ENCODE data around the gene SART3.
A peak's percentile ranks its signal among the peaks of the same experiment; 100 is the strongest.
"Not testable (repeated sequence)": the region's sequence is repeated elsewhere in the genome, so short reads cannot be mapped to it uniquely, and the experiment has no call there.

Gene SART3

DNA sequence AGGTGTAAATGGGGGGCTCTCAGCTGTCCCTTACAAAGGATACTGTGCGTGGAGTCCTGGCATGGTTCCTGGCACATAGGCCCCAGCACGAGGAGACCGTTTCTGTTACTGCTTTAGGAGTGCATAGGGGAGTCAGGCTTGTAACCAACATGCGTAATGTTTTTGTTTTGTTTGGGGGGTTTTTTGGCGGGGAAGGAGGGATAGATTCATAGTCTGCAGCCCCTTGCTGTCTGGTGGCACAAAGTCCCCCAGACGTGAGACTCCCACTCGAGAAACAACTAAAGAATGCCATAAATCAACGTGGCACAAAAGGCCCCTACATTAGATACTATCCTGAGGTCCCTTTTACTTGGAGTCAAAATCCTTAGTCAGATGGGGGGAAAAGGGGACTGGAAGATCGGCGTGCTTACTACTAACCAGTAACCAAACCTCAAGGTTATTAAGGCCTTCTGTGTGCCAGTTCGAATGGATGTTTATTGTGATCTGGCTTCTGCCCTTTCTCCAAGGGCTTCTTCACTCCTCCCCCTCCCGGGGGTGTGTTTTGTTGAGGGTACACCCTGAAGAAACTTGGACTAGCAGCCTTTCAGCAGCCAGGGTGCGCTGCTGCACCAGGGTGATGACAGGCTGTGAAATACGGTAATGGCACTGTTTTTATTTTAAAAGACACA, 2.3 kb upstream of the SART3 start:
- peak; percentile 44 for DNase-seq

DNA sequence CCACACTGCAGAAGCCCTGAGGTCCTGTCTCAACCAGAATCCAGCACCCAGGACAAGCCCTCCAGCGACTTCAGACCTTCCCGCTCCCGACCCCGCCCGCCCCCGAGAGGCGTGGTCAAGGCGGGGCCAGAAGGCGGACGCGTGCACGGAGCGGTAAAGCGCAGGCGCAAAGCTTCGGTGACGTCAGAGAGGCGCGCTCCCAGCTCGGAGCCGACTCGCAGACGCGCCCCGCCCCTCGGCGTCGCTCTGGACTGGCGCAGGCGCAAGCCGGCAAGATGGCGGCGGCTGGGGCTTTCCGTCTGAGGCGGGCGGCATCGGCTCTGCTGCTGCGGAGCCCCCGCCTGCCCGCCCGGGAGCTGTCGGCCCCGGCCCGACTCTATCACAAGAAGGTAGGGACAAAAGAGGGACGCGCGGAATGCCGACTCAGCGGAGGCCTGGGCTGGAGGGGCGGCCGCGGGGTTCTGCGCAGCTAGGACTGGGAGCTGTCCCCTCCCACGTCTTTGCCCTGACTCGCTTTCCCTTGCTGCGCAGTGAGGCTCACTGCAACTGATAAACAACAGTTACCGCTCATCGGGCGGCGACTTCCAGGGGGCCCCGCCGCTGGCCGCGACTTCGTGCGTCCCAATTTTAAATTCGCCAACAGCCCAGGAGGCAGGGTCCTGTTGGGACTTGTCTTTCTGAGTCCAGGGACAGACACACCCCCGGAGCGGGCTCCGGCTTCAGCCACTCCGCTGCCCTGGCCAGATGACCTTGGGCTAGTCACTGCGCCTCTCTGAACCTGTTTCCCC, 1.6 kb upstream of the SART3 start, which contains the start of gene ISCU:
Gene ISCU (plus strand): TSS at position 249 of the 788 bp plus-strand sequence. CDS start 27 bp downstream, at position 276.
- peak; percentile 91 for DNase-seq

DNA sequence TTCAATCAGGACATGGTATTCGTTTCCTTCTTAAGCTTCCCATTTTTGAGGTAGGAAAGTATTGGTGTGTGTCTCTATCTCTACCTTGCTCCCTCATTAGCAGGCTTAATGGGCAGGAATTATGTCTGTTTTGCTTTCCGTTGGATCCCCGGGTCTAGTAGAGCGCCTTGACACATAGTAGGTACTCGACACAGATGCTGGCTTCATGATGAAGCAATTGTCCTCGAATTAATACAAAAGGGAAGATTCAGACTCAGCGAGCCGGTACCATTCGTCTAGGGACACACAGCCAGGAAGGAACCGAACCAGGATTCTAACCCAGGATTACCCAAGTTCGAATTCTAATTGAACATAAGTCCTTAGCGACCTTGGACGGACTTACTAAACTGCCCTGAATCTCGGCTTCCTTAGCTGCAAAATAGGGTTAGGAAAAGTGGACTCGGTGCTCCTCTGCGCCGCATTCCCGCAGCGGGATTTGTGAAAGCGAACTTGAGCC, 927 bp upstream of the SART3 start:
- no peak for DNase-seq

DNA sequence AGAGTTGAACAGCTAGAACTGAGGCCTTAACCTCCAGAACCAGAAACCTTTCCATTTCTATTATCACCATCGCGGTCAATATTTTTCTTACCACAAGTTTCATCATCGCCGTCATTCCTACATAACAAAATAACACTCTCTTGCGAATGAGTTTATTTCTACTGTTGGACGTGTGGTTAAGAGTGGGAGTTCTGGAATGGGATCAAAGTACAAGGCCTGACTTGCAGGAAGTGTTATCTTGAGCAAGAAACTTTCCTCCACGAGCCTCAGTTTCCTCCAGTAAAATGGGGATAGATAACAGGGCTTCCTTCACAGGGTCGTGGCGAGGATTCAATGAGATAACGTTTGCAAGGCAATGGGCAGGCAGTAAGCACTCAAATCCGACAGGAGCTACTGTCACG, 652 bp downstream of the SART3 start:
- DNase-seq = no peak

DNA sequence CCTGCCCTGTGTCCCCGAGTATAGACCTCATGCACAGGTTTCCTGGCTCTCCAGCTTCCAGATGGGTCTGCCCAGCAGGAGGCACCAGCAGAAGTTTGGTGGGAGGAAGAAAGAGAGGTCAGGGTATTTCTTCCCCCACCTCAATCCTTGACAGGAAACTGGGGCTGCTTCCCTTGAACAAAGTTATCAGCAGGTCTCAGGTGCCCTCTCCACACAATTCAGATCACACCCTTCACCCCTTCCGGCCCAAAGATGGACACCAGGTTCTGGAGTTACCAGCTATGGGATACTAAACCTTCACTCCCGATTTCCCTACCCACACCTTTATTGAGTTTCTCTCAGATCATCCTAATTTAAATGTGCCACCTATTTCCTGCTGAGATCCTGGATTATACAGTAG, 1.2 kb downstream of the SART3 start:
- no peak for DNase-seq

DNA sequence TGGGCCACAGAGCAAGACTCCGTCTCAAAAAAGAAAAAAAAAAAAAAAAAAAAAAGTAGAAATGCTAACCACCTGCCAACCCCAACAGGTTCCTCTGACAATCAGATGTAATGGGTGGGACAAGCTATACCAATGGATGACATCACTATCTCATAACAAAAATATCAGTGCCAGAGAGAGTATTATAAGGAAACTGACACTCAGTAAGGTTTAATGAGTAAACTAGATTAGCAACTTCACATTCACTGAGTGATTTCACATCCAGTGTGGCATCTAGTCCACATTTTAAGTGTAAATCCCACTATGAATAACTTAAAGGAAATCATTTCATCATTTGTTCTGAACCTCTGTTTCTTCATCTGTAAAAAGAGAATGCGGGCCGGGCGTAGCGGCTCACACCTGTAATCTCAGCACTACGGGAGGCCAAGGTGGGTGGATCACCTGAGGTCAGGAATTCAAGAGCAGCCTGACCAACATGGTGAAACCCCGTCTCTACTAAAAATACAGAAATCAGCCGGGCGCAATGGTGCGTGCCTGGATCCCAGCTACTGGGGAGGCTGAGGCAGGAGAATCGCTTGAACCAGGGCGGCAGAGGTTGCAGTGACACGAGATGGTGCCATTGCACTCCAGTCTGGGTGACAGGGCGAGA, 1.8 kb downstream of the SART3 start:
- DNase-seq = no peak

DNA sequence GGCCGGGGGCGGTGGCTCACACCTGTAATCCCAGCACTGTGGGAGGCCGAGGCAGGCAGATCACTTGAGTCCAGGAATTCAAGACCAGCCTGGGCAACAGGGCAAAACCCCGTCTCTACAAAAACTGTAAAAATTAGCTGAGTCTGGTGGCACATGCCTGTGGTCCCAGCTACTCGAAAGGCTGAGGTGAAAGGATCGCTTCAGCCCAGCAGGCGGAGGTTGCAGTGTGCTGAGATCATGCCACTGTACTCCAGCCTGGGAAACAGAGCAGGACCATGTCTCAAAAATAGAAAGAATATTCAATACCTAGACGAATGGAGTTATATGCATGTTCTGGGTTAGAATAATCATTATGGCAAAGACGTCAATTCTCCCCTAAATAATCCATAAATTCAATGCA, 5.6 kb downstream of the SART3 start:
- not testable (repeated sequence) for DNase-seq

DNA sequence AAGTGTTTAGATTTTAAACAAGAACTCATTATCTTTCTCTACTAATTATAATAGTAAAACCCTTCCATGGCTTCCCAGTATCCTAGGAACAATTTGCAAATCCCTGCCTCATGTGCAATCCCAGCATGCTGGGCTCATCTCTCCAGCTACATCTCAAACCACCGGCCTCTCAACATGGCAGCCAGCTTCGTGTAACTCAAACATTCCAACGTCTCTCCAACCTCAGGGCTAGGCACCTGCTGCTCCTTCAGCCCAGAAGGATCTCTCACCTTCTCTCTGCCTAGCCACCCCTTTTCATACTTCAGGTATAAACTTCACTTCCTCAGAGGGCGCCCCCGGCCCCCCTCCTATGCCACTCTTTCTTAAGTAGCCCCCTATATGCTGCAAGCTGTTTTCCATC, 7.2 kb downstream of the SART3 start:
- DNase-seq = no peak

DNA sequence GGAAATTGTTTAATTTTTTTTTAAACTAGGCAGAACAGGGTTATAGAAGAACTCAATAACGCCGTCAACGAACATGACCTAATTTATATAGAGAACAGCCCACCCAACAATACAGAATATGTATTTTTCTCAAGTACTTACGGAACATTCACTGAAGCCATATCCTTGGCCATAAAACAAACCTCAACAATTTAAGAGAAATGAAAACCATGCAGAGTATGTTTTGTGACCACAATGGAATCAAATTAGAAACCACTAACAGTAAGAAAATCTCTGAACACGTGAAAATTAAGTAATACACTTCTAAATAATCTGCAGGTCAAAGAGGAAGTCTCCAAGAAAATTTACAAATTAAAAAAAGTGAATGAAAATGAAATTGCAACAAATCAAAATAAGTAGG, 9.4 kb downstream of the SART3 start:
- DNase-seq = no peak

DNA sequence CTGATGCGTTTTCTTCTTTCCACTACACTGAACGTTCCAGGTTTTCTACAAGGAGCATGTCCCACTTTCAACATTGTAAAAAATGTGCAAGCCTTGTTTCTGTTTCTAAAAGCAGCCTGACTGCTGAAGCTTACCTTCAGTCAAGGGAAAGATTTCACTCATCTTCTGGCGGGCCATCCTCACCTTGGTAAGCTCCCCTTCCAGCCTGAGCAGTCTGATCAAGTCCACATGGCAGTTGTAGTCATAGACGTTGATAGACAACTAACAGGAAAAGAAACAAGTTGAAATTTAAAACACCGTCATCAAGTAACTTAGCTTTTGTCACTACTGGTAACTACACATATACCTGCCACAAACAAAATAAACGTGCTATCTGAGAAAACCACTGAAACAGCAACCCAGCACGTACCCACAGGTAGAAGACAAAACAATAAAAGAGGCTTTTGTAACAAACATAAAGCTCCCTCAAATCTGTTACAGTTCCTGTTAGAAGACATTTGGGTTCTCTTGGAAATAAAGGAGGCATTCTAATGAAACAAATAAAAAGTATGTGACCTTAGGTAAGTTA, 11.9 kb downstream of the SART3 start:
- DNase-seq = no peak

DNA sequence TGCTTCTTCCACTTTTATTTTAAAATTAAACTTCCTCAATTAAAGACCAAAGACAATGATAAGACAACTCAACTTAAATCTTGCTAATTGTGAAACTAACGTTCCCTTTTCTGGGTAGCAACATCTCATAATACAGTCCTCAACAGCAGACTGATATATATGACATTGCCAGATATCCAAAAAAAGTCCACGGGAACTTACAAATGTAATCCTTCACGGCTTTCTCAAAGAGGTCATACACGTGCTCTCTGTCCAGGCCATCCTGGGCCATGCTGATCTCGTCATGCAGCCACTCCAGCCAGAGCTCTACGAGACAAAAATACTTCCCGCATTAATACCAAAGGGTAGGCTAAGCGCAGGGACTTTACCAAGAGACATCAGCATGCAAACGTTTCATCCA, 13.3 kb downstream of the SART3 start:
- no peak for DNase-seq

DNA sequence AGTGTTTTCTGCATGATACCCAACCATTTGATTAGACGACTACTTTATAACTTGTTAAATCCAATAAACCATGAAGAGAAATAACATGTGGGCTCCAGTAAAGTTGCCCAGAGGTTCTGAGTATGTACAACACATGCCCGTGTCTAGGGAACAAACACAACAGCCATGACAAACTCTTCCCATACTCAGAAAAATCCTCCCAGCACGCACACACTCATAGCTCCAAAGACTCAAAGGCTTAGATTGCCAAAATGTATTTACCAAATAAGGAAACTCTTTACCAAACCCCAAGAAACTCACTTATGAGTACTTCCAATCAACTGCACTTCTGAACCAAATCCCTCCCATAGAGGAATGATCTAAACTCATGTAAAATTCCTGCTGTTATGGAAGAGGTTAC, 17.3 kb downstream of the SART3 start:
- DNase-seq = no peak

DNA sequence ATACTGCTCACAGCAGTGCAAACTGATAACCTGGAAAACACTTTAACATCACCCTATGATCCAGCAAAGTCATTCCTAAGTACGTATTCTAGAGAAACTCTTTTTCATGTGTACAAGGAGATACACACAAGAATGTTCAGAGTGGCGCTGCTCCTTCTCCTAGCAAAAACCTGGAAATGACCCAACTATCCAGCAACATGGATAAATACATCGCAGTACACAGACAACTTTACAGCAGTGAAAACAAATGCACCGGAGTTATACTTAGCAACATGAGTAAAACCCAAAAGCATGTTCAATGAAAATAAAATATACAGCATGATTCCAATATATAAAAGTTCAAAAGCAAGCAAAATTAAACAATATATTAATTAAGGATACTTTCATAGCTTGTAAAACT, 18.7 kb downstream of the SART3 start:
- DNase-seq = no peak

DNA sequence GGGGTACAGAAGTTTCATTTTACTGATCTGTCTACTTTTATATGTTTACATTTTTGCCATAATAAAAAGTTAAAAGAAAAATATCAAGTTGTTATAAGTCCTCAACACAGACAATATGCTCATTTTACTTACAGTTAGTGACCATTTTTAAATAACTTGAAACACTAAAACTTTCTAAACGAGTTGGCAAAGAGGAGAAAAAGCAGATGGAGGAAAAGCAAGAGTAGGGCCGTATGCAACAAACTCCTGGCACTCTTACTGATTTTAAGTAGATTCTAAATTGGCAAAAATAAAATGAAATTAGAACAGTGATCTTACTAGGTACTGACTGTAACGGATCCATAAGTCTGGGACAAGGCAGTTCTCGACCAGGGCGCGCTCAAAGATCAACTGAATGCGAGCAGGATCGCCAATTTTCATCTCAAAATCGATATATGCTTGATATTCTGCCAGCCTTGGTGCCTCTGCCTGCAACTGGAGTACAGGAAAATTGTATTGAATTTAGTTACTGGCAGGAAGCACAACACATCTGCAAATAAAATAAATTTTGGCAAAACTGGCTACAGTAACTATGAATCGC, 22.3 kb downstream of the SART3 start:
- no peak for DNase-seq

DNA sequence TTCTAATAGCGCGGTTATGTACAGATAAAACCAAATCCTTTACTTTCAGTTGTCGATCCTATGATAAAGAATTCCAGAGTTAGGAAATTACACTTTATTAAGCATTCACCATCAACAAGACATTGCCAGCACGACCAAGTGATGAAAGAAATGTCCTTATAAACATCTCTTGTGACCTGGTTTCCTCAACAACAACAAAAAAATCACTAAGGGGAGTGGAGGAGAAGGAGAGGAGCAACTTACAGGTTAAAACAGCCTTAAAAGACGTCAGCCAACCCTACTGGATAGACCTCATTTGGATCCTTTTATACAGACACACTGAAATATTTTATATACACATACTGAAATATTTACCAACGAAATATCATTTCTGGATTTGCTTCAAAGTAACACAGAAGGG, 22.8 kb downstream of the SART3 start:
- no peak for DNase-seq

DNA sequence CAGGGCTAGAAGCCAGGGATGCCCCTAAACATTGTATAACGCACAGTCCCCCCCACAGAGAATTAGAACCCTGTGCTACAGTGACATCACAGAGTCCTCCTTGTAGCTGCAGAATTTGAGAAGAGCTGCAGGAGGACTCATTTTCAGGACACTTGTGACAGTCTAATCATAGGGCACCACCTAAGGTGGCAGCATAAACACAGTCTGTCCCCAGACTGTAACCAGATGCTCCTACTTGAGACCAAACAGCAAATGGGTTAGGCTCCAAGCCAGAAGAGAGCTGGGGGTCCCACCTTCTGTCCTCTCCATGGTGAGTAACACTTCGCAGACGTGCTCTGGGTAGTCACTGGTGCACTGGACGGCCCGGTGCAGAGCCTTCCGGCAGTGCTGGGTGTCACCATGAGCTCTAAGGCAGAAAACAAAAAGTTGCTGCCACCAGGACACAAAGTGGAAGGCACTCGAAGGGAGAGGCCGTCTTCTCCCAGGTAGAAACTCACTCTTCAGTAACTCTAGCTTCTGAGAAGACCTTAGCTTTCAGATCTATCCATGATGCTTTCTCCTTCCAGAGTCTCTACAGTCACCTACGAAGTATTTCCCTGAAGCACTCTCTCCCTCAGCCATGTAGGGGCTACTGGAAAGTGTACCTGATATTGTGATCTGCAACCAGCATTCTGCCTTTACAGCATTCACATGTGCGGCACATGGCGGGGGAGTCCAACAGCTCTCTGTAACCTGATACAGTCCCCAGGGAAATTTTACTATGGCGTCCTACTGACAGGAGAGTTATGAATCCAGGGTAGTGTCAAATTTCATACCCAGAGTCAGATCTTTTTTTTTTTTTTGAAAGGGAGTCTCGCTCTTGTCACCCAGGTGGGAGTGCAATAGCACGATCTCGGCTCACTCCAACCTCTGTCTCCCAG, 28.8 kb downstream of the SART3 start:
- DNase-seq = peak; percentile 17

DNA sequence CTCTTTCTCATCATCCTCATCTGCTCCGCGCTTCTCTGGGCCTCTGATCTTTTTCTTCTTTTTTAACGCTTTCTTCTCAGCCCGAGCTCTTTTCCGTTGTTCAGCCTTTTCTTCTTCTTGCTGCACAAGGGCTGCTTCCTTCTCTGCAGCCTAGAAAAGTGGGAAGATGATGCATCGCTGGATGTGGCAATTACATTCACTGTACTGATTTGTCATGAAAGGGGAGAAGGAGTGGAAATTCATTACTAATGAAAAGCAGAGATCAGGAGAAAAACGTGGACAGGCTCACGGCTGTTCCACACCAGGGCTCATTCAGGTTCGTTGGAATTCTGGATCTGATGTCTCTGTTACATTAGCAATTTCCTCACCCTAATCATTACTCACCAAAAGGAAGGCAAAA, 30.8 kb downstream of the SART3 start:
- DNase-seq = no peak

DNA sequence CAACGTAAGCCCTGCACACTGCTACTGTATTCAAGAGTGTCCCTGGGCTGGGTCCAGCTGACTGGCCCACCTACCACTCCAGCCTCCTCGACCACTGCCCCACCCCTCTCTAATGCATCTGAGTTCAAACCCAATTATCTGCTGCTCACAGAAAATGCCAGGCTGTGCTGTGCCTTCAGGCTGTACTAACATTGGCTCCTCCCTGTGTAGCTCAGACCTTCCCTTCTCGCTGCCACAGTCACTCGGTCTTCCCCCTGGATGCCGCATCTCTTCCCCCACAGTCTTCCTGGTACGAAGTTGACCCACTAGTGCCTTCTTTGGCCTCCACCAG, 33.8 kb downstream of the SART3 start:
- no peak for DNase-seq

DNA sequence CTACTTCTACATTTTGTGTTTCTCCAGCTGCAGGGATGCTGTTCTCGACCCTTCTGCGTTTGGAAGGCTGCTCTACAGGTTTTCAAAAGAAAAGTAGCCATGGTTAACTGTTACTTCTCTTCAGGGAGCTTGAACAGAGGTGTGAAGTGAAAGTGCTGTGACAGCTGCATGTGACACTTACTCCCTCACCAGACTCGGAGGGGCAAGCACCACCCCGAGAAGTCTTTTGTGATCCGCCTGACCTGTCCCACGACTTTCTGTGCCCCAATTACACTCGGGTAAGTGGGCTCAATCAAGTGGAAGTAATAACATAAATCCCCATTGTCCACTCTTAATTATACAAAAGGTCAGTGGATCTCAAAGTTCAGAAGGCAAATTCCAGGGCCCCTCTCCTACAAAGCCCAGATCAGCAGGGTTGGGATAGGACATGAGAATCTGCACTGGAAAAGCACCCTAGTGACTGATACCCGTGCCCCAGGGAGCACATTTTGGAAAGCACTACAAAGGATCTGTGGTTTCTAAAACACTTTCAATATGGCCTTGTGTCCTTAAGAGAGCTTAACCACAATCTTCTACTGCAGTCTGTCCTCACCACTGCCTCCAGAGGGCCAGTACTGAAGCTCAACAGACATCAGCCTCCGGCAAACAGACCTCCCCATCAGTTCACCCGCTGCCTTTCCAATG, 34.3 kb downstream of the SART3 start:
- no peak for DNase-seq

DNA sequence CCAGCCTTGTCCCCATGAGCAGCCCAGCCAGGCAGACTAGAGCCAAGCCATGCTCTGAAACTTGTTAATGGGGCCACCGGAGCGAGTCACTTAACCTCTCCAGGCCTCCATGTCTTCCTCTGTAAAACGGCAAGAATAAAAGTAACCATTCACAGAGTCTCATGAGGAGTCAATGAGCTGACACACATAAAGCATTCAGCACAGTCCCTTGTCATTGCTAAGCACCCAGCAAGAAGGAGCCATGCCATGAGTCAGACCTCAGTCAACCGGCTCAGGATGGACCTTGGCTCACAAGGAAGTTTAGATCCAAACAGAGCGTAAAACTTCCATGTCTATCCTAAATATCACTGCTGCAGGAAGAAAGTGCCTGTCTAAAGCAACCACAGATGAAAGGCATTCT, 35.3 kb downstream of the SART3 start:
- no peak for DNase-seq

DNA sequence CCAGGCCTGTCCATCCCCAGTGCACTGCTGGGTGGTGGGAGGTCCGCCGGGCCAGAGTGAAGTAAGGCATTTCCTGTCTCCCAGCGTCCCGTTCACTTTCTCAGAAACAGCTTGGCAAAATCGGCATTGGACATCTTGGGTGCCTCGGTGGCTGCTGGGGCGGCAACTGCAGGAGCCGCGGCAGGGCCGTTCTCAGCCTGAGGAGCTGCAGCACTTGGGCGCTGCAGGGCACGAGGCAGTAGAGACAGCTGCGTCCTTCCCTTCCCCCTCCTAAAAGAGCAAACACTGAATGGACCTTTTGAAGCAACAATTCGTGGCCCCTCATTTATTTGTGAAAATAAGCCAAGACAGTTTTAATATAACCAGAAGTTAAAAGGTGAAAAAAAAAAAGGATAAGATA, 37.6 kb downstream of the SART3 start:
- DNase-seq = no peak

DNA sequence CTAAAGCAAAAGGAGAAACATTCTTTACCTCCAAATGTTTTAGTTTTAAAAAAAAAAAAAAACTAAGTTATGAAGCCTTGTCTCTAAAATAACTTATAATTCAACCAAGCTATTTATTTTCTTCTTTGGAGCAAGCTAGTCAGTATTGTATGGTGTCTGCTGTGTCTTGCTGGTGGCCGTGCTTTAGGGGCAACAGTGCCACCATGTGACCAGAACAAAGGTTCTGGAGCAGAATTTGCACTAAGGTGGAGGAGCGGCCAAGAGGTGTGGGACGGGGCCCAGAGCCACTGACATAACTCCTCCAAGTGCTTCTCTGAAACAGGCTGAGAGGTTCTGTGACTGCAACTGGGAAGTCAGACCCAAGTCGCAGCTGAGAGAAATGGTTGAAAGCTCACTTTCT, 41.4 kb downstream of the SART3 start:
- no peak for DNase-seq

Measured in NCI-H1092 (cell line).